Left lung (tissue), 10 donors: ENCODE data around the gene CMTM6. TPM values are rescaled to one million over a fixed set of nuclear protein-coding genes. Genes with fewer than 3 reads are reported as not detected.

Source experiments
- ATAC-seq: fragments of 200-7000 bp; cut with Tn5 transposase; one replicate; pipeline ENCODE4 v1.9.1; 2020; ENCODE audit warnings: moderate library complexity
- DNase-seq, 4 donors: peaks; one replicate each; pipeline ENCODE4 v3.0.0-alpha.2; 2013 to 2020
- H3K27ac ChIP-seq, 2 donors: fragments of 200-600 bp; sonication (generic) in 1 of 2; one replicate each; pipeline versions ENCODE4 v1.5.0 to v1.8.0; 2020 to 2021
- H3K27me3 ChIP-seq, 2 donors: fragments of 200-600 bp; sonication (generic) in 1 of 2; one replicate each; pipeline versions ENCODE4 v1.5.0 to v1.8.0; 2020 to 2021
- H3K36me3 ChIP-seq, 2 donors: fragments of 200-600 bp; sonication (generic) in 1 of 2; one replicate each; pipeline versions ENCODE4 v1.5.0 to v1.8.0; 2020 to 2021
- H3K4me1 ChIP-seq, 2 donors: fragments of 200-600 bp; one replicate each; pipeline ENCODE4 v1.8.0; 2021
- H3K4me3 ChIP-seq, 2 donors: fragments of 200-600 bp; sonication (generic) in 1 of 2; one replicate each; pipeline versions ENCODE4 v1.5.0 to v1.8.0; 2020 to 2021; ENCODE audit warnings: mild to moderate bottlenecking in 1 of 2
- H3K9me3 ChIP-seq, 2 donors: fragments of 200-600 bp; sonication (generic) in 1 of 2; one replicate each; pipeline versions ENCODE4 v1.5.0 to v1.8.0; 2020 to 2021
- intact Hi-C, 2 donors: fragments of 100-400 bp; cut with DNase I; formaldehyde crosslinking; loops; one replicate each; pipeline versions ENCODE4 v1.11.2 to v1.14.2; 2022
- polyA plus RNA-seq, 6 donors: library from polyadenylated mRNA; unstranded; fragments of 120-200 nt; gene quantifications; one replicate each; pipeline ENCODE4 v1.2.1, GENCODE V29; 2013; ENCODE audit not compliant: insufficient read length in 6 of 6
- total RNA-seq, 2 donors: library from RNA; stranded (reverse); fragmentation: NEBNext Ultra II Directional; extraction: Animal tissue kit (Norgen Biotek cat#: 25700); gene quantifications; one replicate each; pipeline ENCODE4 v1.2.1, GENCODE V29; 2021
- TF ChIP-seq, protein P1 (sequence below), 2 donors: fragments of 200-600 bp; sonication (generic) in 1 of 2; IDR thresholded peaks; one replicate each; pipeline versions ENCODE4 v1.5.0 to v1.8.0; 2021; ENCODE audit warnings: antibody characterized with exemption in 2 of 2
- donor health status: DM: no; HTN: yes; CAD: no.
- donor health status: DM: no; HTN: no; CAD: no.

CMTM6 gene
- total and polyA plus RNA-seq, 8 donors: 67.9 to 91.2 (median 75.0) TPM

- no peak overlapping the region for H3K4me3 ChIP-seq
- peaks cover 0 to 47% of the 10 kb centered on the region in 2 donors for H3K4me1 ChIP-seq
- no peaks in the 10 kb centered on the region for H3K27me3 ChIP-seq
- intact Hi-C loops: no loop called here
- H3K9me3 ChIP-seq: no peaks in the 10 kb centered on the region
- H3K27ac ChIP-seq: peak overlapping the region in 1 of 2 donors; percentile 33
- DNase-seq: no peak
- peaks cover 0 to 60% of the 10 kb centered on the region in 2 donors for H3K36me3 ChIP-seq
- no peak for ATAC-seq
- TF ChIP-seq, protein P1, sequence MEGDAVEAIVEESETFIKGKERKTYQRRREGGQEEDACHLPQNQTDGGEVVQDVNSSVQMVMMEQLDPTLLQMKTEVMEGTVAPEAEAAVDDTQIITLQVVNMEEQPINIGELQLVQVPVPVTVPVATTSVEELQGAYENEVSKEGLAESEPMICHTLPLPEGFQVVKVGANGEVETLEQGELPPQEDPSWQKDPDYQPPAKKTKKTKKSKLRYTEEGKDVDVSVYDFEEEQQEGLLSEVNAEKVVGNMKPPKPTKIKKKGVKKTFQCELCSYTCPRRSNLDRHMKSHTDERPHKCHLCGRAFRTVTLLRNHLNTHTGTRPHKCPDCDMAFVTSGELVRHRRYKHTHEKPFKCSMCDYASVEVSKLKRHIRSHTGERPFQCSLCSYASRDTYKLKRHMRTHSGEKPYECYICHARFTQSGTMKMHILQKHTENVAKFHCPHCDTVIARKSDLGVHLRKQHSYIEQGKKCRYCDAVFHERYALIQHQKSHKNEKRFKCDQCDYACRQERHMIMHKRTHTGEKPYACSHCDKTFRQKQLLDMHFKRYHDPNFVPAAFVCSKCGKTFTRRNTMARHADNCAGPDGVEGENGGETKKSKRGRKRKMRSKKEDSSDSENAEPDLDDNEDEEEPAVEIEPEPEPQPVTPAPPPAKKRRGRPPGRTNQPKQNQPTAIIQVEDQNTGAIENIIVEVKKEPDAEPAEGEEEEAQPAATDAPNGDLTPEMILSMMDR (IDR thresholded peaks at IDR 0.05): no peak
Measured at GRCh38 chr3:32455609-32456428, 46.8 kb downstream of the CMTM6 start.

DNA sequence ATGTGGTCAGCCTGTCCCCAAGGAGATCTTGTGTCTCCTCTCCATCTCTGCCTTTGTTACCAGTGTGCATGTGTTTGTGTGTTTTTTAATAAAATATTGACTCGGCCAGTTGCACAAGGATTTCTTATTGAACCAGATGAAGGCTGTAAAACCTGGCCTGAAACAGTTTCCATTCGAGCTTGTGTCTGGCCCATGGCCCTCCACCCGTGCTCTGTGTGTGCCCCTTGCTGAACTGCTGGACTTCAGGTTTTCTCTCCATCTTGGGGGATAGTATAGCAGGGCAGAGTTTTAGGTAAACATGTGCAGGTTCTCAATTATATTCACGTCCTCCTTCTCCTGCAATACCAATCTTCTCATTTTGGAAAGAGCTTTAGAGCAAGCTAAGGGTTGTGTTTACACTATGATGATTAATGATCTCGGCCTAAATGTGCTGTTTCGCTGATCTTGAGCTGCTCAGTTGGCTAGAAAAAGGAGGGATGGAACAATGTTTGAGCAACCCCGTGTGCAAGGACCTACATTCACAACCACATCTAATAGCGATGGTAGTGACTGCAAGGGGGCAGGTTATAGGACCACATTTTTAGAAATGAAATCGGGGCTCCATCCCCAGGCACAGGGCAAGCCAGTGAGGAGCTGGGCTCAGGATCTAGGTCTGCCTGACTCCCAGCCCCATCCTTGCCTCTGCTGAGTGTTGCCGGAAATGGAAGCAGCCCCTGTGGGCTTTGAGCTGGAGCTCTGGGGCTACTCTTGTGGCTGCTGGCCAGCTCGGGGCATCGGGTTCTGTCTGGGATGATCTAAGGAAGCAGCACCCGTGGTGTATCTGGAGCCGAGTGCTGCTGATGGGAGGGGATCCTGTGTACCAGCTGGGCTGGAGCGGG is 47.7 kb downstream of the CMTM6 start:
- peaks cover 0 to 68% of the 10 kb centered on the region in 2 donors for H3K36me3 ChIP-seq
- TF ChIP-seq, protein P1 (IDR thresholded peaks at IDR 0.05): no peak
- no peak overlapping the region for H3K4me3 ChIP-seq
- H3K9me3 ChIP-seq: no peaks in the 10 kb centered on the region
- ATAC-seq (no peak), DNase-seq (no peak)
- no peaks in the 10 kb centered on the region for H3K27me3 ChIP-seq
- no peak overlapping the region for H3K27ac ChIP-seq
- H3K4me1 ChIP-seq: peaks cover 0 to 38% of the 10 kb centered on the region in 2 donors
- intact Hi-C loops: no loop called here

- DNase-seq (no peak), ATAC-seq (no peak)
- H3K4me1 ChIP-seq: peaks cover 4 to 36% of the 10 kb centered on the region in 2 donors
- H3K36me3 ChIP-seq: peaks cover 0 to 77% of the 10 kb centered on the region in 2 donors
- intact Hi-C loops: no loop called here
- no peak overlapping the region for H3K4me3 ChIP-seq
- no peak overlapping the region for H3K27ac ChIP-seq
- no peaks in the 10 kb centered on the region for H3K9me3 ChIP-seq
- no peaks in the 10 kb centered on the region for H3K27me3 ChIP-seq
- TF ChIP-seq, protein P1 (IDR thresholded peaks at IDR 0.05): no peak
Measured at GRCh38 chr3:32454111-32454510, 48.5 kb downstream of the CMTM6 start.

GRCh38 chr3:32453346-32453745 is 49.3 kb downstream of the CMTM6 start:
- DNase-seq (no peak), ATAC-seq (no peak)
- TF ChIP-seq, protein P1 (IDR thresholded peaks at IDR 0.05): no peak
- intact Hi-C loops: no loop called here
- H3K4me3 ChIP-seq: no peak overlapping the region
- peaks cover 0 to 85% of the 10 kb centered on the region in 2 donors for H3K36me3 ChIP-seq
- H3K27me3 ChIP-seq: no peaks in the 10 kb centered on the region
- no peaks in the 10 kb centered on the region for H3K9me3 ChIP-seq
- H3K4me1 ChIP-seq: peaks cover 5 to 38% of the 10 kb centered on the region in 2 donors
- H3K27ac ChIP-seq: no peak overlapping the region

DNA sequence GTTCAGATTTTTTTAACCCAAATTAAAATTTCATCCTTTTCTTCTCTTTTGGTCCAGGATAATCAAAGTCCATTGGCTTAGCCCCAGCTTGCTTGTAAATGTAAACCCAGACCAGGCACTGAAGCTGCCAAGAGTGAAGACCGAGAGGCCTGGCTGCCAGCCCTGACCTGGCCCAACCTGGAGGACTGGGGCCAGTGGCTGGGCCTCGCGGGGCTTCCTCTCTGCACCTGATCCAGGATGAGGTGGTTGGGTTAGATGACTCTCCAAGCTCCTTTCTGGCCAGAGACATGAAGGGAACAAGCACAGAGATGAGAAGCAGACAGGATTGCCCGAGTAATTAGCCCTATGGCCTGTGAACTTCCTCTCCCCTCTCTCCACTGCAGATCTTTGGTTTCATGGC is 50.6 kb downstream of the CMTM6 start:
- TF ChIP-seq, protein P1 (IDR thresholded peaks at IDR 0.05): no peak
- H3K4me1 ChIP-seq: peaks cover 5 to 27% of the 10 kb centered on the region in 2 donors

More for the DNA sequence above, 50.6 kb downstream of the CMTM6 start:
- Histone ChIP-seq H3K4me3 (no peak overlapping the region), H3K27ac (no peak overlapping the region), H3K27me3 (no peaks in the 10 kb centered on the region), H3K36me3 (peaks cover 0 to 86% of the 10 kb centered on the region in 2 donors), H3K9me3 (no peaks in the 10 kb centered on the region)
- DNase-seq (no peak), ATAC-seq (no peak)
- intact Hi-C loops: no loop called here
